Activated naive CD8-positive, alpha-beta T cell treated with anti-CD3 and anti-CD28 coated beads, Interleukin-2, amount 50 U/mL, for 24 hours (primary cell): ENCODE measurements around the gene ZCCHC24.

Experiments used
- ATAC-seq: fragments of 150-1000 bp; cut with Tn5 transposase; one replicate; pipeline ENCODE4 v1.10.0; 2021
- DNase-seq: peaks from one replicate; pipeline ENCODE4 v3.0.0; 2021
- H3K27ac Mint-ChIP-seq: one replicate; pipeline ENCODE4 v1.8.0; 2021; ENCODE audit warnings: mild to moderate bottlenecking, mixed read lengths
- H3K27me3 Mint-ChIP-seq: one replicate; pipeline ENCODE4 v1.8.0; 2021; ENCODE audit warnings: mixed read lengths
- H3K36me3 Mint-ChIP-seq: one replicate; pipeline ENCODE4 v1.8.0; 2021; ENCODE audit warnings: low read depth, mixed read lengths
- H3K4me1 Mint-ChIP-seq: one replicate; pipeline ENCODE4 v1.8.0; 2021; ENCODE audit warnings: mixed read lengths
- H3K4me3 Mint-ChIP-seq: one replicate; pipeline ENCODE4 v1.8.0; 2021; ENCODE audit warnings: mild to moderate bottlenecking, moderate library complexity, mixed read lengths
- H3K9me3 Mint-ChIP-seq: one replicate; pipeline ENCODE4 v1.8.0; 2021; ENCODE audit warnings: mixed read lengths

ZCCHC24 gene

DNA sequence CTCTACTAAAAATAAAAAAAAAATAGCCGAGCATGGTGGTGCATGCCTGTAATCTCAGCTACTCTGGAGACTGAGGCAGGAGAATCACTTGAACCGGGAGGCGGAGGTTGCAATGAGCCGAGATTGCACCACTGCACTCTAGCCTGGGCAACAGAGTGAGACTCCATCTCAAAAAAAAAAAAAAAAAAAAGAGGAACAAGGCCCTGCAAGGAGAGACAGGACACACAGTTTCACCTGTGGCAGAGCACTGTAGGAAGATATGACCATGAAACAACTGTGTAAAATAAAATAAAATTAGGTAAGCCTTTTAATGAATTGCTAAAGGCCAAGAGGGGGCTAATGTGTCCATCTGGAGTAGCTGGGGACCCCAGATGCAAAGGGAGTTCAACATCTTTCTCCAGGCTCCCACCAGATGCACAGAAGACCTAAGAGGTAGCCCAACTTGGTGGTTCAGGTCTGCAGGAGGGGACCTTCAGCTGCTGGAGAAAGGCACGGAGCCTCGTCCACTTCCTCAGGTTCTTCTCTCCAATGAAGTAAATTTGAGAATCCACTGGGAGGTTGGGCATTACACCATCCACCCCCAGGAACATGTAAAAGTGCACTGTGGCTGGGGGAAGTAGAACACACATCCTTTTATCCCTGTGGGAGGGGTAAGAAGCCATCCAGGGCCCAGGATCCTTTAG, 85.5 kb downstream of the ZCCHC24 start:
- DNase-seq (no peak), ATAC-seq (no peak)
- H3K36me3 Mint-ChIP-seq, result peaks cover 24% of the 10 kb centered on the region
- H3K4me3 Mint-ChIP-seq, result no peak overlapping the region
- H3K9me3 Mint-ChIP-seq, result no peaks in the 10 kb centered on the region
- peaks cover 25% of the 10 kb centered on the region for H3K4me1 Mint-ChIP-seq
- H3K27ac Mint-ChIP-seq, result no peak overlapping the region
- no peaks in the 10 kb centered on the region for H3K27me3 Mint-ChIP-seq

DNA sequence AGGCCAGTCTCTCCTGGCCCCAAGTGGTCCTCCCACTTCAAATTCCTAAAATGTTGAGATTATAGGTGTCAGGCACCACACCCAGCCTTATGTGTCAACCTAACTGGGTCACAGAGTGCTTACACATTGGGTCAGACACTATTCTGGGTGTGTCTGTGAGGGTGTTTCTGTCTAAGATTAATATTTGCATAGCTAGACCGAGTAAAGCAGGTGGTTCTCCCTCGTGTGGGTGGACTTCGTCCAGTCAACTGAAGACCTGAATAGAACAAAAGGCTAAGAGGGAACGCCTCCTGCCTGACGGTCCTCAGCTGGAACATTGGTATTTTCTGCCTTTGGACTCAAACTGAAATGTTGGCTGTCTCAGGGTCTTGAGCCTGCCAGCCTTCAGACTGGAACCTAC, 86.6 kb downstream of the ZCCHC24 start:
- Mint-ChIP-seq H3K4me1 (peaks cover 36% of the 10 kb centered on the region), H3K27ac (no peak overlapping the region), H3K27me3 (no peaks in the 10 kb centered on the region), H3K9me3 (no peaks in the 10 kb centered on the region), H3K36me3 (peaks cover 35% of the 10 kb centered on the region), H3K4me3 (no peak overlapping the region)
- no peak for DNase-seq
- no peak for ATAC-seq

DNA sequence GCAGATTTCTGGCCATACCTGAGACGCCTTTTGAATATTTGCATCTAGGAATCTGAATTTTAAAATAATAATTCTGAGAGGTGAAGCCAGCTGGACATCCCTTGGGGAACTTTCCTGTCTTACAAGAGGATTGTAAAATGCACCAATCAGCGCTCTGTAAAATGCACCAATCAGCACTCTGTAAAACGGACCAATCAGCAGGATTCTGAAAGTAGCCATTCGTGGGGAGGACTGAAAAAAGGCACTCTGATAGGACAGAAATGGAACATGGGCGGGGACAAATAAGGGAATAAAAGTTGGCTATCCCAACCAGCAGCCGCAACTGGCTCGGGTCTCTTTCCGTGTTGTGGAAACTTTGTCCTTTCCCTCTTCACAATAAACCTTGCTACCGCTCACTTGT, 88.2 kb downstream of the ZCCHC24 start:
- Mint-ChIP-seq H3K27me3 (no peaks in the 10 kb centered on the region), H3K36me3 (peaks cover 50% of the 10 kb centered on the region), H3K4me3 (no peak overlapping the region), H3K4me1 (peaks cover 46% of the 10 kb centered on the region), H3K27ac (no peak overlapping the region), H3K9me3 (no peaks in the 10 kb centered on the region)
- DNase-seq (no peak), ATAC-seq (no peak)

DNA sequence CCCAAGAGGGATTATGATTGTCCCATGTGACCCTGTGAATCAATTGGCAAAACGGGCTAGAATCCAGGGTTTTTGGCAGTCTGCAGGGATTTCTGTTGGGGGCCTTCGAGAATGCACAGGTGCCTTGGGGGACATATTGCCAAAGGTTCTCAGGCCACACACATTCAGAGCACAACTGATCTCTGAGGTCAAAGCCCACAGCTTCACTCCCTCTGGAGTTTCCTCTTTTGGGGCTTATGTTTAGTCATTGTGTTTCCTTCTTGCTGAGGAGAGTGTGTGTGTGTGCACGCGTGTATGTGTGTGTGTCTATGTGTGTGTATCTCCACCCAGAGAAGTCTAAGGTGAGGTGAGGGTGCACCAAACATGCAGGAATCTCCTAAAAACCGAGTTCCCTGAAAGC, 89.3 kb downstream of the ZCCHC24 start:
- Mint-ChIP-seq H3K4me1 (peaks cover 39% of the 10 kb centered on the region), H3K27me3 (no peaks in the 10 kb centered on the region), H3K4me3 (no peak overlapping the region), H3K27ac (peak overlapping the region; percentile 16), H3K9me3 (no peaks in the 10 kb centered on the region), H3K36me3 (peaks cover 59% of the 10 kb centered on the region)
- no peak for ATAC-seq
- no peak for DNase-seq

DNA sequence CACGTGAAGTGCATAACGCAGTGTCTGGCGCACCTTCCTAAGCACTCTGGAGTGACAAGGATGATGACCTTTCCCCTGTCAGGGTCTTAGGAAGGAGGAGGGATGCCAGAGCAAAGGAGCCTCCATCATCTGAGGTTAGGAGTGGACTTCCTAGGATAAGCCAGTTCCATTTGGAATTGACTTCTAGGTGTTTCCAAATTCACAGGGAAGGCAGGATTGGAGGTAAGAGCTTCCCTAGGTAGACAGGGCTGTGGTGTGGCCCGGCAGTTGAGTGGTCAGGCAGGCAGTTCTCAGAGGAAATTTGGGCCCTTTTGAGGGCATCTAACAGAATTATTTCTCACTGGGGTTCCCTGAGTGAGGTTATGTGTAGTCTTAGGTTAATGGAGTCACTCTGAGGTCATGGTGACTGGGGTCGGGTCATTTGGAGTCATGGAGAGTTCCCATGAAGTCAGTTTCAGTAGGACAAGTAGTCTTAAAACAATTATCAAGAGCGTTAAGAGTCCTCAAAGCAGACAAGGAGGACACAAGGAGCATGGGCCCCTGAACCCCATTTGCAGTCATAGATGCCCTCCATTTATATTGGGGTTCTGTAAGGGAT, 89.9 kb downstream of the ZCCHC24 start:
- Mint-ChIP-seq H3K27me3 (no peaks in the 10 kb centered on the region), H3K36me3 (peaks cover 64% of the 10 kb centered on the region), H3K27ac (peak overlapping the region; percentile 50)

DNA sequence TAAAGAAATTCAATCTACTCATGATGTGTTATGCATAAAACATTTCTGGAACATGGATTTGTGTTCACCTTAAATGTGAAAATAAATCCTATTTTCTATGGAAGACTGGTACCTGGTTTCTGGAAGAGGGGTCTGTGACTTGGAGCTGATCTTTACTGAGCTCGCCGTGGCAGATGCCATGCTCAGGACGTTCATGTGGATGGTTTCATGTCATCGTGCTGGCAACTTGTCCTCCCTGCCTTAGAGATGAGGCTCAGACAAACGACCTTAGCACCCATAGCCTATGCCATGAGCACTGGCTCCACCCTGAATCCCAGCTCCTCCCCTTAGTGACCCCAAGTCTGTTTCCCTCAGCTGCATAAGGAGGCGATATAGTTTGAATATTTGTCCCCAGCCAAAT, 90.8 kb downstream of the ZCCHC24 start:
- H3K36me3 Mint-ChIP-seq, result peaks cover 72% of the 10 kb centered on the region
- no peak for ATAC-seq

More for the DNA sequence above, 89.9 kb downstream of the ZCCHC24 start:
- DNase-seq (no peak), ATAC-seq (no peak)
- peaks cover 35% of the 10 kb centered on the region for H3K4me1 Mint-ChIP-seq
- H3K9me3 Mint-ChIP-seq, result no peaks in the 10 kb centered on the region
- H3K4me3 Mint-ChIP-seq, result no peak overlapping the region

DNA sequence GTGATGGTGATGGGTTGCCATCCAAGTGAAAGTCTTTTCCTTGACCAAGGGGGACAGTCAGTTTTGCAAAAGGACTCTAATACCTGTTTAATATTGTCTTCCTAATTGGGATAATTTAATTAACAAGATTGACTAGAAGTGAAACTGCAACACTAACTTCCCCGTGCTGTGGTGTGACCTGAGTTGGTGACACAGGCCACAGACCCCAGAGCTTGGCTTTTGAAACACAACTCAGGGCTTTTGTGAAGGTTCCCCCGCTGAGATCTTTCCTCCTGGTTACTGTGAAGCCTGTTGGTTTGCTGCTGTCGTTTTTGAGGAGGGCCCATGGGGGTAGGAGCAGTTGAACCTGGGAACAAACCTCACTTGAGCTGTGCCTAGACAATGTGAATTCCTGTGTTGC, 91.3 kb downstream of the ZCCHC24 start:
- H3K4me1 Mint-ChIP-seq, result peaks cover 47% of the 10 kb centered on the region
- ATAC-seq (peak; percentile 51), DNase-seq (no peak)
- H3K27me3 Mint-ChIP-seq, result no peaks in the 10 kb centered on the region
- no peaks in the 10 kb centered on the region for H3K9me3 Mint-ChIP-seq
- H3K27ac Mint-ChIP-seq, result no peak overlapping the region
- peaks cover 77% of the 10 kb centered on the region for H3K36me3 Mint-ChIP-seq
- H3K4me3 Mint-ChIP-seq, result peak overlapping the region; percentile 6

More for the DNA sequence above, 90.8 kb downstream of the ZCCHC24 start:
- H3K27ac Mint-ChIP-seq, result peak overlapping the region; percentile 46
- peaks cover 42% of the 10 kb centered on the region for H3K4me1 Mint-ChIP-seq
- H3K27me3 Mint-ChIP-seq, result no peaks in the 10 kb centered on the region
- no peak for DNase-seq
- H3K4me3 Mint-ChIP-seq, result peak overlapping the region; percentile 6
- H3K9me3 Mint-ChIP-seq, result no peaks in the 10 kb centered on the region

DNA sequence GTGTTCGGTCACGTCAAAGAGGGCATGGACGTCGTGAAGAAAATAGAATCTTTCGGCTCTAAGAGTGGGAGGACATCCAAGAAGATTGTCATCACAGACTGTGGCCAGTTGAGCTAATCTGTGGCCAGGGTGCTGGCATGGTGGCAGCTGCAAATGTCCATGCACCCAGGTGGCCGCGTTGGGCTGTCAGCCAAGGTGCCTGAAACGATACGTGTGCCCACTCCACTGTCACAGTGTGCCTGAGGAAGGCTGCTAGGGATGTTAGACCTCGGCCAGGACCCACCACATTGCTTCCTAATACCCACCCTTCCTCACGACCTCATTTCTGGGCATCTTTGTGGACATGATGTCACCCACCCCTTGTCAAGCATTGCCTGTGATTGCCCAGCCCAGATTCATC, 91.7 kb downstream of the ZCCHC24 start:
- no peak overlapping the region for H3K4me3 Mint-ChIP-seq
- peak; percentile 8 for ATAC-seq
- H3K27me3 Mint-ChIP-seq, result no peaks in the 10 kb centered on the region
- no peaks in the 10 kb centered on the region for H3K9me3 Mint-ChIP-seq
- no peak overlapping the region for H3K27ac Mint-ChIP-seq
- no peak for DNase-seq
- peaks cover 50% of the 10 kb centered on the region for H3K4me1 Mint-ChIP-seq
- peaks cover 81% of the 10 kb centered on the region for H3K36me3 Mint-ChIP-seq

DNA sequence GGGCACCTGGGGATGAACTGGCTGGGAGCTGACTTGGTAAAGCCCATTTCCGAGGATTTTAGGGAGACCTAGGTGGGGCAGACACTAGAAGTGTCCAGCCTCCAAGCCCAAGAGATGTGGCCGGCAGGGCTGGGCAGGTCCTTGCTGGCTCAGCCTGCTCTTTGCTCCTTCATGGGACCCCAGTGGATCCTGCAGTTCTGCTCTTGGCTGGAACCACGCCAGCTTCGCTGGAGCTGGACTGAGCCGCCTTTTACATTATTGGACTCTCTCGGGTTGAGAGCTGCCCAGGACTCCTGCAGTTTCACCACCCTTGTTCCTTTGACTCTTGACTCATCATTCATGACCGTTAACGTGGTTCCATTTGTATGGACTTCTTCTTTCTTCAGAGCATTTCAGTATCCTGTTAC, 92.4 kb downstream of the ZCCHC24 start:
- Mint-ChIP-seq H3K27me3 (no peaks in the 10 kb centered on the region), H3K9me3 (no peaks in the 10 kb centered on the region), H3K4me1 (peaks cover 56% of the 10 kb centered on the region), H3K36me3 (peaks cover 86% of the 10 kb centered on the region), H3K27ac (no peak overlapping the region), H3K4me3 (peak overlapping the region; percentile 19)
- DNase-seq, result no peak
- ATAC-seq, result no peak

DNA sequence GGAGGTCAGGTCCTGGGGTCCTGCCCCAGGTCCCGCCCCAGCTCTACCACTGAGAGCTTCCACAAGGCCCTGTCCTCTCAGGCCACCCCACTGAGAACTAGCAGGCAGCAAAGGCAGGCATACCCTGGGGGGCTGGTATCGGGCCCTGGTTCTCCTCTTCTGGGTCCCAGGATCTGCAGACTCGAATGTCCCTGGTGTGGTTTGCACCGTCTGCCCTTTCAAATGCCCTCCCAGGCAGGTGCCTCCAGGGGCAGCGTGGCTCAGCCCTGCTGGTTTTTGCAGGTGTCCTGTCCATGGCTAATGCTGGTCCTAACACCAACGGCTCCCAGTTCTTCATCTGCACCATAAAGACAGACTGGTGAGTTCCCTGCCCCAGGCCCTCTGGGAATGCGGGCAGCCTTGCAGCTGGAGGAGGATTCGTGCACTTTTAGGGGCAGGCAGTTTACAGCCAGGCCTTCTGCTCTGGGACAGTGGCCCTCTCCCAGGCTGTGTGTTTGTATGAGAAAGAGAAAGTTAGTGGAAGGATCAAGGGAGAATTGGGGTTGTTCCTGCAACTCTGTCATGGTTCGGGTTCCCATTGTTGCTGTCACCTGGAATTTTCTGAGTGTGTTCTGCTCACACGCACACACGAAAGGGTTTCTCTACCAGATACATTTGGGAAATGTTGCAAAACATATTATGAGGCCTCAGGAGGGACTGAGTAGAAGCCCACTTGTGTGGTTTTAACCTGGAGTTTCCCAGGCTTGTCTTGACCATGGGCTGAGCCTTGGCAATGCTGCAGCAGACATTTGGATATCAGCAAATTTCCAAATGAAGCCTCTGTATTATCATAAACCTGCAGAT, 93.2 kb downstream of the ZCCHC24 start:
- no peaks in the 10 kb centered on the region for H3K27me3 Mint-ChIP-seq
- H3K4me3 Mint-ChIP-seq, result peak overlapping the region; percentile 11
- no peak for ATAC-seq
- H3K4me1 Mint-ChIP-seq, result peaks cover 56% of the 10 kb centered on the region
- no peaks in the 10 kb centered on the region for H3K9me3 Mint-ChIP-seq
- peak overlapping the region; percentile 49 for H3K27ac Mint-ChIP-seq
- H3K36me3 Mint-ChIP-seq, result peaks cover 84% of the 10 kb centered on the region
- no peak for DNase-seq

DNA sequence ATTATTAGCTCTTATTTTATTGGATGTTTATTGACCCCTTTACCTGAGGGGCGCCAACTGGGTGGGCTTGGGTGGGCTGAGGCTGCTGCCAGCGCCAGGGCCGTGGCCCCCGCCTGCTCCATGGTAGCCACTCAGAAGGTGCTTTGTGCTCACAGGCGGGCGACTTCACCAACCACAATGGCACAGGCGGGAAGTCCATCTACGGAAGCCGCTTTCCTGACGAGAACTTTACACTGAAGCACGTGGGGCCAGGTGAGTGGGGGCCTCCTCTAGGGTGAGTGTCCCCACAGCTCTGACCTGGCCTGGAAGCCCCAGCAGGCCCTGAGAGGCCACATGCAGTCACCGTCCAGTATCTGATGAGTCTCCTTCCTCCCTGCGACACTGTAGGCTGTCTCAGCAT, 94.1 kb downstream of the ZCCHC24 start:
- Mint-ChIP-seq H3K36me3 (peaks cover 78% of the 10 kb centered on the region), H3K27ac (no peak overlapping the region), H3K9me3 (no peaks in the 10 kb centered on the region), H3K4me1 (peaks cover 60% of the 10 kb centered on the region), H3K4me3 (no peak overlapping the region), H3K27me3 (no peaks in the 10 kb centered on the region)
- DNase-seq (no peak), ATAC-seq (no peak)

DNA sequence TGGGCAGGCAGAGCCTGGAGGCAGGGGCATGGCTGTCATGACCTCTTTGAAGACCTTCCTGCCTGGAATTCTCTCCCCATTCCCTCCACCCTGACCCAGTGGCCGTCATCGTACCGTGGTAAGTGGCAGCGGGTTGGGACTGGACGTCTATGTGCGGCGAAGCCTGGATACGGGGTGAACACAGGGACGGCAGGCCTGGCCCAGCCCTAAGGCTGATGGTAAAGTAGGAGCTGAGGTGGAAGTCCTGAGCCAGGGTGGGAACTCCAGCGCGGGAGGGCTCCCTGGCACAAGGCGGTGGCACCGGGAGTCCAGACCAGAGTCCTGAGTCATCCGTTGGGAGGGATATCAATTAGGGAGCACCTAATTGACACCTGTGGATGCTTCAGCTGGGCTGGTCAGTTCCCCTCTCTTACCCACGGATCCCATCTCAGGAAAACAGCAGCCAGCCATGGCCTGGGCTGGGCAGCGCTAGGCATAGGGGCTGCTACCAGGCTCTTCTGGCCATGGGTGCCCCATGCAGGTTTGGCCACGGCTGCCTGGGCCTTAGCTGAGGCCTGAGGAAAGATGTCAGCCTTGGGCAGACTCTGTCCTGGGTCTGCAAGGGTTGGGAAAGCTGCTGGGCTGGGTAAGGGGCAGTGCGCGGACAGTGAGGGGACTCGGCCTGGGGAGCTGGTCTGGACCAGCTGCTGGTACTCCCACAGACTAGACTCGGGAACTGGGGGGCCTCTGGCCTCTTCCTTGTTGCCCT, 94.8 kb downstream of the ZCCHC24 start:
- Mint-ChIP-seq H3K9me3 (no peaks in the 10 kb centered on the region), H3K4me3 (peak overlapping the region; percentile 88), H3K36me3 (peaks cover 71% of the 10 kb centered on the region), H3K27me3 (no peaks in the 10 kb centered on the region), H3K27ac (peak overlapping the region; percentile 59), H3K4me1 (peaks cover 53% of the 10 kb centered on the region)
- ATAC-seq (no peak), DNase-seq (no peak)

DNA sequence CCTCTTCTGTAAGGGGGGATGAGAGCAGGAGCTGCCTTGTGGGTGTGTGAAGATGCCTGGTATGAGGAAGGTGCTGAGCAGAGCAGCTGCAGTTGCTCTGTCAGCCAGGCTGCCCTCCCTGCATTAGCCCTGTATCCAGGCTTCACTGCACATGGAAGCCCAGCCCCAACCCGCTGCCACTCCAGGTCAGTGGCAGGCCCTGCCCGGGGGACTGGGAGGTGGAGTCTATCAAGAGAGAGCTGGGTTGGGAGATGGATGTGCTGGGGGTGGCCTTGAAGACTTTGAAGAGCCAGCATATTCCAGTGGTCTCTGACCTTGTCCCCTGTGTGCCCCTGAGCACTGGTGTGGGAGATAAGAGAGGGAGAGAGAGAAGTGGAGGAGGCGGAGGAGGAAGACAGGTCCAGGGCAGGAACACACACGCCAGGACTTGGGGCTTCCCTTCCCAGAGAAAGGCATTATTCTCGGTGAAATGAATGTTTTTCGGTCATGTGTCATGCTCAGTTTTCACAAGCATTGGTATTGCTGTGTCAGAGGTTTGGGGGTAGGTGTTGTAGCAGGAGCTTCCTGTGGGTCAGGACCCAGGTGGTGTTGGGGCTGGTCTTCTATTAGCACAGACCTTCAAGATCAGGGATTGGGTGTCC, 95.5 kb downstream of the ZCCHC24 start:
- Mint-ChIP-seq H3K27ac (peak overlapping the region; percentile 59), H3K9me3 (no peaks in the 10 kb centered on the region), H3K36me3 (peaks cover 64% of the 10 kb centered on the region), H3K4me3 (peak overlapping the region; percentile 88), H3K4me1 (peaks cover 50% of the 10 kb centered on the region), H3K27me3 (no peaks in the 10 kb centered on the region)
- DNase-seq (no peak), ATAC-seq (no peak)

DNA sequence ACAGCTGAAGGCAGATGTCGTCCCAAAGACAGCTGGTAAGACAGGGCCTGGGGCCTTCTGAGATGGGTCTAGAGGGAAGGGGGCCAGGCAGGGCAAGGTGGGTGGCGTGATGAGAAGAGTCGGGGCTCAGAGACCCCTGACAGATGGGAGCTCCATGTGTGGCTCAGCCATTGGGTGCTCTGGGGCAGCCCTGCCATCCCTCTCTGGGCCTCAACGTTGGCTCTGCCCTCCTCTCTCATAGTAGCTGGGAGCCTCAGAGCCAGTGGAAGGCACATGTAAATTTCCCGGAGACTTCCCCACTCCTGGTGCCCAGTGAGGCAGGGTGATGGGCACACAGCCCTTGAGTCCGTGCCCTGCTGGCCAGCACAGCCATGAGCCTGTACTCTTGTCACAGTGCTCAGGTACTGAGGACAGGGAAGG, 96.3 kb downstream of the ZCCHC24 start:
- H3K36me3 Mint-ChIP-seq, result peaks cover 56% of the 10 kb centered on the region
- ATAC-seq (no peak), DNase-seq (no peak)
- no peaks in the 10 kb centered on the region for H3K27me3 Mint-ChIP-seq
- H3K27ac Mint-ChIP-seq, result peak overlapping the region; percentile 91
- H3K9me3 Mint-ChIP-seq, result no peaks in the 10 kb centered on the region
- peaks cover 42% of the 10 kb centered on the region for H3K4me1 Mint-ChIP-seq
- H3K4me3 Mint-ChIP-seq, result peak overlapping the region; percentile 88
